Testis (tissue), 3 donors: ENCODE results near the gene TAGAP. TPM values are rescaled to one million over a fixed set of nuclear protein-coding genes. Genes with fewer than 3 reads are reported as not detected.
"Not testable (repeated sequence)": the region's sequence is repeated elsewhere in the genome, so short reads cannot be mapped to it uniquely, and the experiment has no call there.

Experiments used
- DNase-seq: peaks from one replicate; pipeline ENCODE4 v3.0.0-alpha.2; 2019
- H3K27ac ChIP-seq, 2 donors: fragments of 200-600 bp; sonication (generic); one replicate each; pipeline ENCODE4 v1.5.1; 2019
- H3K27me3 ChIP-seq: fragments of 200-600 bp; sonication (generic); one replicate; pipeline ENCODE4 v1.5.1; 2019
- H3K36me3 ChIP-seq: fragments of 200-600 bp; sonication (generic); one replicate; pipeline ENCODE4 v1.5.1; 2017; ENCODE audit warnings: low read depth; ENCODE audit errors: missing control alignments
- H3K4me1 ChIP-seq: fragments of 200-600 bp; sonication (generic); one replicate; pipeline ENCODE4 v1.5.1; 2019
- H3K4me3 ChIP-seq, 2 donors: fragments of 200-600 bp; sonication (generic); one replicate each; pipeline ENCODE4 v1.5.1; 2017 to 2019
- H3K9me3 ChIP-seq: fragments of 200-600 bp; sonication (generic); one replicate; pipeline ENCODE4 v1.5.1; 2017
- CTCF ChIP-seq, 3 experiments: fragments of 450-650 bp in 2 of 3; fragments of 200-600 bp in 1 of 3; sonication (generic) in 1 of 3; IDR thresholded peaks; one replicate each; pipeline ENCODE4 v1.5.1; 2016 to 2019; ENCODE audit warnings: antibody characterized with exemption in 3 of 3, mild to moderate bottlenecking in 2 of 3, moderate library complexity in 1 of 3
- POLR2A ChIP-seq: fragments of 450-650 bp; IDR thresholded peaks from one replicate; pipeline ENCODE4 v1.6.1; 2017; ENCODE audit warnings: antibody characterized with exemption, mild to moderate bottlenecking, moderate library complexity
- WGBS, 2 donors: methylation state at CpG; one replicate each; pipeline ENCODE4 v1.1.5; 2018; 5-methylcytosine and 5-hydroxymethylcytosine counted together
- intact Hi-C: fragments of 100-400 bp; cut with DNase I; formaldehyde crosslinking; loops from one replicate; pipeline ENCODE4 v1.15.1; 2023; ENCODE audit warnings: low total_unique reads
- polyA plus RNA-seq: library from polyadenylated mRNA; stranded (reverse); fragments of 350-450 nt; fragmentation: Illumina TruSeq; extraction: RNeasy Lipid Tissue Mini Kit (QIAGEN cat#74804); gene quantifications from one replicate; pipeline ENCODE4 v1.2.3, GENCODE V29; 2014; ENCODE audit warnings: low read depth, low replicate concordance; ENCODE audit not compliant: insufficient read depth
- total RNA-seq, 2 donors: library from RNA; depleted of rRNA; stranded (reverse); fragments of >200 nt; gene quantifications; one replicate each; pipeline ENCODE4 v1.2.3, GENCODE V29; 2016

The TAGAP gene
- total and polyA plus RNA-seq, 3 donors from 2014 or later = 1.1 to 4.9 (median 4.5) TPM

DNA sequence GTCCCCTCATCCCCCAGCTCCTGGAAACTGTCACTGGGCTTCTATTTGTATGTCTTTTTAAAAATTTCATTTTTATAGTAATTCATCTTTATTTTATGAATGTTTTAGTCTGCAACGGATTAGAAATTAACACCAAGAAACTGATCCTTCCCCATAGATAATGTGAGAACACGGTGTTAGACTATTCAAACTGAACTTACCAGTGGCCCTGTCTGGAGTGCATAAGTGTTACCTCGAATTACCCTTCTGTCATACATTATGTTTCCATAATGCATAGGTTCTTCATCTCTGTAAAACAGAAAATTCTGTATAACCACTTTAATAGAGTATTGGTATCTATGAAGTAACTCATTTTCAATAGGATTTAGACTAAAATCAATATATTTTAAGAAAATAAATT is 51.2 kb downstream of the TAGAP start:
- no peaks in the 10 kb centered on the region for H3K4me1 ChIP-seq
- H3K4me3 ChIP-seq = no peak overlapping the region
- no peak overlapping the region for H3K27ac ChIP-seq
- DNase-seq = no peak
- intact Hi-C loops = no loop called here
- WGBS, 2 donors = 90 to 97% methylated on average over 3 of the region's 3 CpGs
- H3K36me3 ChIP-seq = no peaks in the 10 kb centered on the region
- no peaks in the 10 kb centered on the region for H3K27me3 ChIP-seq
- TF ChIP-seq CTCF (IDR thresholded peaks at IDR 0.05) (no peak), POLR2A (no peak)
- H3K9me3 ChIP-seq = no peaks in the 10 kb centered on the region

- Histone ChIP-seq H3K4me1 (no peaks in the 10 kb centered on the region), H3K4me3 (no peak overlapping the region), H3K36me3 (no peaks in the 10 kb centered on the region), H3K9me3 (no peaks in the 10 kb centered on the region), H3K27me3 (no peaks in the 10 kb centered on the region), H3K27ac (no peak overlapping the region)
- no peak for DNase-seq
- TF ChIP-seq CTCF (IDR thresholded peaks at IDR 0.05) (no peak), POLR2A (no peak)
- 90 to 96% methylated on average over 2 of the region's 2 CpGs for WGBS, 2 donors
- intact Hi-C loops = no loop called here
Measured at GRCh38 chr6:158991017-158991723, 53.6 kb downstream of the TAGAP start.

GRCh38 chr6:158989711-158990110 is 55.1 kb downstream of the TAGAP start:
- H3K36me3 ChIP-seq, H3K27ac ChIP-seq, H3K4me1 ChIP-seq, intact Hi-C loops, H3K4me3 ChIP-seq, DNase-seq, H3K9me3 ChIP-seq, H3K27me3 ChIP-seq: not testable (repeated sequence)
- WGBS, 2 donors = 86 to 98% methylated on average over 2 of the region's 2 CpGs

DNA sequence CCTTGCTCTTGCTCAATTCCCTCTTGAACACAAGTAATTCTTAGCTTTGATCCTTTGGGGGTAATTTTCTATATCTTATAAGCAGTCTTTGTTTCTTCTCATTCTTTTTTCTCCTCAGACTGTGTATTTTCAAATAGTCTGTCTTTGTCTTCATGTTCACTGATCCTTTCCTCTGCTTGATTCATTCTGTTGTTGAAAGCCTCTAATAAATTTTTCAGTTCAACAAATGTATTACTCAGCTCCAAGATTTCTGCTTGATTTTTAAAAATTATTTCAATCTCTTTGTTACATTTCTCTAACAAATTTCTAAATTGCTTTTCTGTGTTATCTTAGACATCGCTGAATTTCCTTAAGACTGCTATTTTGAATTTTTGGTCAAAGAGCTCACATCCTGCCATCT is 56.3 kb downstream of the TAGAP start:
- no peaks in the 10 kb centered on the region for H3K4me1 ChIP-seq
- intact Hi-C loops = no loop called here
- H3K27me3 ChIP-seq = no peaks in the 10 kb centered on the region
- TF ChIP-seq POLR2A (no peak), CTCF (IDR thresholded peaks at IDR 0.05) (no peak)
- H3K36me3 ChIP-seq = no peaks in the 10 kb centered on the region
- H3K4me3 ChIP-seq = no peak overlapping the region
- DNase-seq = no peak
- WGBS, 2 donors = 100% methylated on average over 1 of the region's 1 CpG
- no peak overlapping the region for H3K27ac ChIP-seq
- no peaks in the 10 kb centered on the region for H3K9me3 ChIP-seq

GRCh38 chr6:158987657-158988056 is 57.1 kb downstream of the TAGAP start:
- H3K27me3 ChIP-seq = no peaks in the 10 kb centered on the region
- no peaks in the 10 kb centered on the region for H3K4me1 ChIP-seq
- intact Hi-C loops = no loop called here
- no peak for DNase-seq
- no peaks in the 10 kb centered on the region for H3K36me3 ChIP-seq
- H3K4me3 ChIP-seq = no peak overlapping the region
- no peaks in the 10 kb centered on the region for H3K9me3 ChIP-seq
- 94 to 95% methylated on average over 1 of the region's 1 CpG for WGBS, 2 donors
- TF ChIP-seq CTCF (IDR thresholded peaks at IDR 0.05) (no peak), POLR2A (no peak)
- H3K27ac ChIP-seq = no peak overlapping the region

Other genes with a start within 250 kb of the TAGAP start
- gene EZR, start 225.6 kb downstream of the TAGAP start, total RNA-seq = 100 to 1,000 TPM; 164 to 199 TPM
- 129 TPM for gene EZR, start 225.6 kb downstream of the TAGAP start, polyA plus RNA-seq
- gene RSPH3, start 44.8 kb downstream of the TAGAP start, total RNA-seq = 10 to 100 TPM; 15.7 to 23.6 TPM
- 41.9 TPM for gene RSPH3, start 44.8 kb downstream of the TAGAP start, polyA plus RNA-seq
- gene FNDC1, start 124.4 kb upstream of the TAGAP start, total RNA-seq = 1 to 10 TPM in 1 of 2 donors, under 1 TPM in 1; 0.87 to 1.7 TPM
- 4.9 TPM for gene FNDC1, start 124.4 kb upstream of the TAGAP start, polyA plus RNA-seq